HepG2 (cell line): ENCODE results near the gene HEPACAM. TPM values are rescaled to one million over a fixed set of nuclear protein-coding genes. Genes with fewer than 3 reads are reported as not detected.

Experiments used
- ATAC-seq: fragments of 200-7000 bp; cut with Tn5 transposase; 3 replicates; pipeline ENCODE4 v1.9.1; 2020; ENCODE audit warnings: mild to moderate bottlenecking, moderate library complexity
- BruUV-seq: library from RNA; stranded (reverse); fragments of 400-500 nt; replicated peaks from 2 replicates; lab custom pipeline; 2021; lab: Mats Ljungman, UMichigan
- CTCF ChIA-PET: fragments of 300-600 bp; formaldehyde crosslinking; extraction: SDS; loops from one replicate; lab custom pipeline; 2021; ENCODE audit warnings: low total read pairs, inconsistent platforms, low intra/inter-chr PET ratio; lab: Yijun Ruan, JAX
- POLR2A ChIA-PET: fragments of 350-600 bp; sonication (Branson Sonifier 250); formaldehyde crosslinking; loops from one replicate; lab custom pipeline; 2020; ENCODE audit warnings: antibody characterized with exemption, inconsistent platforms; lab: Yijun Ruan, JAX
- DNase-seq: peaks from one replicate; pipeline ENCODE4 v3.0.0-alpha.2; 2015; ENCODE audit warnings: low spot score
- FAIRE-seq: peaks from 3 replicates; lab custom pipeline; 2011; peaks lifted over from hg19 to GRCh38; lab: Jason Lieb, UNC
- H2AFZ ChIP-seq: one replicate; pipeline ENCODE4 v1.6.1; 2011; ENCODE audit warnings: low read length, inconsistent platforms
- H3K27ac ChIP-seq: fragments of 300-600 bp; 3 replicates; pipeline ENCODE4 v1.8.0; 2011; ENCODE audit warnings: mixed run types, mild to moderate bottlenecking, mixed read lengths, low read length, inconsistent platforms; ENCODE audit not compliant: insufficient read depth; ENCODE audit errors: extremely low read length
- H3K27me3 ChIP-seq, 2 experiments: fragments of 200-600 bp in 1 of 2; 2 replicates in 1 of 2; 3 replicates in 1 of 2; pipeline versions ENCODE4 v1.6.0 to v1.8.0; 2011; ENCODE audit warnings: low read length in 2 of 2, mild to moderate bottlenecking in 2 of 2, moderate library complexity in 2 of 2, inconsistent platforms in 1 of 2; ENCODE audit not compliant: insufficient read depth in 2 of 2, control insufficient read depth in 1 of 2
- H3K36me3 ChIP-seq, 2 experiments: fragments of 200-600 bp in 1 of 2; replicated peaks in 1 of 2; 2 replicates in 1 of 2; 3 replicates in 1 of 2; pipeline versions ENCODE4 v1.5.1 to v1.8.0; 2011; ENCODE audit warnings: low read length in 2 of 2, inconsistent platforms in 1 of 2; ENCODE audit not compliant: insufficient read depth in 2 of 2, control insufficient read depth in 1 of 2
- H3K4me1 ChIP-seq: 2 replicates; pipeline ENCODE4 v1.5.1; 2012; ENCODE audit warnings: low read length, inconsistent platforms; ENCODE audit not compliant: insufficient read depth
- H3K4me2 ChIP-seq: 2 replicates; pipeline ENCODE4 v1.6.0; 2011; ENCODE audit warnings: low read depth, low read length, inconsistent platforms
- H3K4me3 ChIP-seq, 3 experiments: fragments of 200-600 bp in 1 of 3; sonication (generic), shearing (Covaris generic) in 1 of 3; replicated peaks in 1 of 3; 2 replicates each; pipeline ENCODE4 v1.5.1; 2011 to 2016; ENCODE audit warnings: low read length in 3 of 3, inconsistent platforms in 2 of 3, low read depth in 2 of 3, mild to moderate bottlenecking in 2 of 3, control low read depth in 1 of 3, mixed read lengths in 1 of 3; ENCODE audit not compliant: insufficient read depth in 1 of 3
- H3K79me2 ChIP-seq: one replicate; pipeline ENCODE4 v1.6.1; 2011; ENCODE audit warnings: low read length, inconsistent platforms; ENCODE audit not compliant: insufficient read depth
- H3K9ac ChIP-seq: 2 replicates; pipeline ENCODE4 v1.6.0; 2011; ENCODE audit warnings: mild to moderate bottlenecking, low read depth, low read length, inconsistent platforms; ENCODE audit not compliant: insufficient read depth
- H3K9me3 ChIP-seq: 2 replicates; pipeline ENCODE4 v1.5.1; 2012; ENCODE audit warnings: mild to moderate bottlenecking, low read length
- H4K20me1 ChIP-seq: 2 replicates; pipeline ENCODE4 v1.6.0; 2011; ENCODE audit warnings: inconsistent platforms, mild to moderate bottlenecking, low read length, moderate library complexity; ENCODE audit not compliant: insufficient read depth
- ZNF484 ChIP-seq: sonication (generic); formaldehyde crosslinking; IDR thresholded peaks from 2 replicates; pipeline ENCODE4 v1.5.1; 2020; ENCODE audit warnings: mild to moderate bottlenecking, low read depth, missing genetic modification reagents, borderline replicate concordance
- ZNF687 ChIP-seq: sonication (generic); formaldehyde crosslinking; IDR thresholded peaks from 2 replicates; pipeline ENCODE4 v1.5.1; 2020; ENCODE audit warnings: mild to moderate bottlenecking, missing genetic modification reagents, moderate library complexity
- WGBS: methylation state at CpG from one replicate; pipeline ENCODE4 v1.1.6; 2017; ENCODE audit warnings: low lambda C conversion rate; 5-methylcytosine and 5-hydroxymethylcytosine counted together
- in situ Hi-C: cut with HindIII; loops from 2 replicates; pipeline ENCODE4 v1.10.0; 2017; ENCODE audit warnings: low pct_unique_long_range_greater_than_20kb; ENCODE audit not compliant: extremely low pct_ligation_motif_present
- intact Hi-C: fragments of 100-400 bp; cut with micrococcal nuclease; formaldehyde crosslinking; loops from one replicate; pipeline ENCODE4 v1.10.0; 2022; ENCODE audit not compliant: unreplicated experiment
- polyA plus RNA-seq, 8 experiments: library from polyadenylated mRNA; depleted of rRNA in 3 of 8; stranded (reverse) in 7 of 8; unstranded in 1 of 8; fragments of >200 nt; fragmentation: Illumina TruSeq in 4 of 8; extraction: Trizol in 4 of 8; gene quantifications; 2 replicates each; pipeline versions ENCODE4 v1.2.1 to v1.2.3, GENCODE V29; 2011 to 2016; ENCODE audit warnings: low read depth in 4 of 8, missing spikeins in 1 of 8, mixed read lengths in 1 of 8; ENCODE audit not compliant: insufficient read depth in 1 of 8
- total RNA-seq, 5 experiments: library from RNA; depleted of rRNA; stranded (reverse); fragments of >200 nt; fragmentation: Illumina TruSeq; extraction: Trizol; gene quantifications; 2 replicates each; pipeline ENCODE4 v1.2.3, GENCODE V29; 2016; ENCODE audit warnings: low read depth in 1 of 5
- TF ChIP-seq, protein P1 (sequence below): sonication (generic); formaldehyde crosslinking; IDR thresholded peaks from 2 replicates; pipeline ENCODE4 v1.4.0; 2020; ENCODE audit warnings: missing genetic modification reagents

The HEPACAM gene
- total and polyA plus RNA-seq, 2 of the 13 experiments (the other 11 are each of a cell fraction or from before 2014, with no cell fraction given): 66.9 to 121 TPM

- H3K27ac ChIP-seq: no peak overlapping the region
- H3K27me3 ChIP-seq: peaks cover 0 to 30% of the 10 kb centered on the region in 2 experiments; a peak in 4 of 5 replicates
- no TSS peak for BruUV-seq
- no peaks in the 10 kb centered on the region for H3K79me2 ChIP-seq
- no peaks in the 10 kb centered on the region for H3K9me3 ChIP-seq
- H4K20me1 ChIP-seq: no peaks in the 10 kb centered on the region
- H3K36me3 ChIP-seq: no peaks in the 10 kb centered on the region
- ChIA-PET CTCF (no interaction called here), POLR2A (no interaction called here)
- no peak overlapping the region for H2AFZ ChIP-seq
- intact Hi-C loops (no loop called here), in situ Hi-C loops (no loop called here)
- TF ChIP-seq ZNF484: no peak
- 0 out of 2 replicates have a peak, but pooled peaks have one; percentile 1 for TF ChIP-seq ZNF687
- TF ChIP-seq, protein P1, sequence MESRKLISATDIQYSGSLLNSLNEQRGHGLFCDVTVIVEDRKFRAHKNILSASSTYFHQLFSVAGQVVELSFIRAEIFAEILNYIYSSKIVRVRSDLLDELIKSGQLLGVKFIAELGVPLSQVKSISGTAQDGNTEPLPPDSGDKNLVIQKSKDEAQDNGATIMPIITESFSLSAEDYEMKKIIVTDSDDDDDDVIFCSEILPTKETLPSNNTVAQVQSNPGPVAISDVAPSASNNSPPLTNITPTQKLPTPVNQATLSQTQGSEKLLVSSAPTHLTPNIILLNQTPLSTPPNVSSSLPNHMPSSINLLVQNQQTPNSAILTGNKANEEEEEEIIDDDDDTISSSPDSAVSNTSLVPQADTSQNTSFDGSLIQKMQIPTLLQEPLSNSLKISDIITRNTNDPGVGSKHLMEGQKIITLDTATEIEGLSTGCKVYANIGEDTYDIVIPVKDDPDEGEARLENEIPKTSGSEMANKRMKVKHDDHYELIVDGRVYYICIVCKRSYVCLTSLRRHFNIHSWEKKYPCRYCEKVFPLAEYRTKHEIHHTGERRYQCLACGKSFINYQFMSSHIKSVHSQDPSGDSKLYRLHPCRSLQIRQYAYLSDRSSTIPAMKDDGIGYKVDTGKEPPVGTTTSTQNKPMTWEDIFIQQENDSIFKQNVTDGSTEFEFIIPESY (CRISPR knock-in tag): no peak
- FAIRE-seq: no peak
- no peak for DNase-seq
- H3K4me3 ChIP-seq: no peak overlapping the region
- no peak for ATAC-seq
- no peak overlapping the region for H3K4me2 ChIP-seq
- H3K4me1 ChIP-seq: peaks cover 46% of the 10 kb centered on the region
- no peak overlapping the region for H3K9ac ChIP-seq
- WGBS: 34% methylated on average over 11 of the region's 11 CpGs
These were observed 49.4 kb downstream of the HEPACAM start for GRCh38 chr11:124886476-124886875.
